CMK (cell line): ENCODE results near the gene MAPK12.
"Not testable (repeated sequence)": the region's sequence is repeated elsewhere in the genome, so short reads cannot be mapped to it uniquely, and the experiment has no call there.

Source experiments
- DNase-seq: peaks from one replicate; pipeline ENCODE4 v3.0.0-alpha.2; 2010; ENCODE audit warnings: low read depth

Gene MAPK12

DNA sequence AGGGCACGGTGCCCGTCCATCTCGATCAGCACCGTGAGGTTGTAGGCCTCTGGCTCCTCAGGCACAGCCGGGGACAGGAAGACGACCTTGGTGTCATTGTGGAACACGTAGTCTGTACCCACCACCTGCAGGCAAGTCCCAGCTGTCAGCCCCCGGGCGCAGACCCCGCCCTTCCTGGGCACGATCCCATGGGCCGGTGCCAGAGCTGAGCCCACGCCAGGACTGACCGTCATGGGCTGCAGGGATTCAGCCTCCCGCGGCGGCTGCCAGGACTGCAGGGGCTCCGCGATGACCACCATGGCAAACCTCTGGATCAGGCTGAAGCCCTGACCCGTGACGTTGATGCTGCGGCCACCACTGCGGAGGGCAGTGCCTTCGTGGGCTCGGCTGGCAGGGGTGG lies 20.5 kb upstream of the MAPK12 start:
- DNase-seq: no peak

DNA sequence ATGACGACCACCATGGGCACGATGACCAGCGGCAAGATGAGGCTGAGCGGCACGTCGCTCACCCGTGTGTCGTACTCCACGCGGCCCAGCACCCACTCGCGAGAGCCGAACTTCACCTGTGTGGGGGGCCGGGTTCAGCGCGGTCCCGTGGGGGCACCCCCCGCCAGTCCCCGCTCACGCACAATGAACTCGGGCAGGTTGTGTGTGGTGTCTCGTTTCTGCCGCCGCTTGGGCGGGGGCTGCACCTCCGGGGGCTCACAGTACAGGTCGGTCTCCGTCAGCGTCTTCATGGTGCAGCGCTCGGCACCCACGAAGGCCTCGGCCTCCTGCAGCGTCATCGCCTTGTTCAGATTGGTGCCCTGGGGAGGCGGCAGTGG lies 19.9 kb upstream of the MAPK12 start:
- no peak for DNase-seq

DNA sequence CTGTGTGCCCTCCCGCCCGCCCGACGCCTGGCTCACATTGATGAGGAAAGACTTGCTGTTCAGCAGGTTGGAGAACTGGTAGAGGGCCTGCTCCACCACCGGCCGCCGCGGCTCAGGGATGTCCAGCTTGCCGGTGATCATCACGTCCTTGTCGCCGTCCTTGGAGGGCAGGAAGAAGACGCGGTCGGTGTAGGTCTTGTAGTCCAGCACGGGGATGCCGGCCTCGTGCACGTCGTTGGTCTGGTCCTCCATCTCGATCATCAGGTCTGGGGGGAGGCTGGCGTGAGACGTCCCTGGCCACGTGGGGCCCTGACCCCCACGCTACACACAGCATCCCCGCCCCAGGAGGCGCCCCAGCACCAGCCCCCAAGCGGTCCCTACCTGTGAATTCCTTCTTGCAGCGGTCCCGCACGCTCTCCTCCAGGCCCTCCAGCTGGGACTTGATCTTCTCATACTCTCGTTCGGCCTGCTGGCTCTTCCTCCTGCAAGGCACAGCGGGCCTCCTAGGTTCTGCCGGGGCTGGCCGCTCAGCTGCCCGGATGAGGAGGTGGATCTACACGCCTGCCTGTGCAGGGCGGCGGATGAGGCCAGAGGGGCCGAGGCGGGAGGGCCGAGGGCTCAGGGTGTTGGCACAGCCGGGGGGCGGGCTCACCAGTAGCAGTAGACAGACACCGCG lies 19.4 kb upstream of the MAPK12 start:
- DNase-seq: no peak

DNA sequence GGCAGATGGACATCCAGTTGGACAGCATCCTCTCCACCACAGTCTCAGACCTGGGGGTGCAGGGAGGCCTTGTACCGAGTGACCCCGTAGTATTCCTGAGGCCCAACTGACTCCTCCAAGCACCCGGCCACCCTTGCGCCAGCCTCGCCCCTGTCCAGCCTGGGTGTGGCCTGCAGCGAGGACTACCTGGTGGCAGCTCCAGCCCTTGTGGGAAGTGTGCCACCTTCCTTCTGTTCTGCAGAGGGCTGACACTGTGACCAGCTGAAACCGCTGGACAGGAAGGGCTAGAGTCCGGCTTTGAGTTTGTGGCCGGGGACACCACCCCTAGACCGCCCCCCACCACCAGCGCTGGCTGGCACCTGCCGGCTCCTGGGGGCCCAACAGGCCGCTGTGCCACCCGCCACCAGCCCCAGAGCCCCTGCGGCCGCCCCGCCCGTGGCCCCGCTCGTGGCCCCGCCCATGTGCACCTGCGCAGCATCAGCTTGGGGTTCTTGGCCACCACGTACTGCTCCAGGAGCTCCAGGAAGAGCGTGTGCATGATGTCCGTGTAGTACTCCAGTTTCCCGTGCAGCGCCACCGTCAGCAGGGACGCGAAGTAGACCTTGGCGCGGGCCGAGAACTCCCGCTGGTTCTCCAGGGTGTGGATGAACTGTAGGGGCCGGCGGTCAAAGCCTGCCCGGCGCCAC lies 18.7 kb upstream of the MAPK12 start:
- DNase-seq: no peak

DNA sequence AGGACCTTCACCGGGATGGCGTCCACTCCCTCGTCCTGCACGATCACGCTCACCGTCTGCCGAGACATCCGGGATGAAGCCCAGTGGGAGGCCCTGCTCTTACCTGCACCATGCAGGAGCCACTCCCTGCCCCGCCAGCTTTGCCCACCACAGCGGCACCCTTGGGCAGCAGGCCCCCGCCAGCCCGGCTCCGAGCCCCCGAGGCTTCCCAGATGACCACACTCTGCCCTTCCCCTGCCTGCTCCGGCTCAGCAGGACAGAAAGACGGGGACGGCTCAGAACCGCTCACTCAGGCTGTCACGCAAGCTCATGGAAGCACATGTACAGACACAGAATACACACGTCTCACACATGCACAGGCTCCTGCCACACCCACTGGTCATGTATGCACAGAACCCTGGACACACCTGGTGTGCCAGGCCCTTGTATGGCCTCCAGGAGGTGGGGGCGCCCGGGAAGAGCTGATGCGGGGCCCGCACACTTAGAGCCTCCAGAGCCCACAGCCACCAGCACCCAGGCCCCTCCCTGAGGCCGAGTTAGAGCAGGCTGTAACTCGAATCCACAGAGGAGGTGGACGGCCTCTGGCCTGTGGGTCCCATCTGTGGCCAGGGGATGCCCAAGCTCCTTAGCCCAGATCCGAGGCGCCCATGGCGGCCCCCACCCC lies 17.6 kb upstream of the MAPK12 start:
- DNase-seq: no peak

DNA sequence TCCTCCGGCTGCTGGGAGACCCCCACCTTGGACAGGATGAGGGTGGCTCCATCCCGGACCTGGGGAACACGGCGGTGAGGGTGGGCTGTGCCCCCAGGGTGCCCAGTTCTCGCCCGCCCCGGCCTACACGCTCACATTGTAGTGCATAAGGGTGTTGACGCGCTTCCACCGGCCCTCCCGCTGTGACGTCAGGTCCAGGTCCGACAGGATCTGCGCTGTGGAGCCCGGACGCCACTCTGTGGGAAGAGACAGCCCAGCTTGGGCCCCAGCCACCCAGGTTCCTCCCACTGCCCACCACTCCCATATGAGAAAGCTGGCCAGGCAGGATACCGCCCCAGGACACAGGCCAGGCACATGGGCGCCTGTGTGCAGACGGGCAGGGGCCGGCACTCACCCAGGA lies 17.0 kb upstream of the MAPK12 start:
- DNase-seq: no peak

DNA sequence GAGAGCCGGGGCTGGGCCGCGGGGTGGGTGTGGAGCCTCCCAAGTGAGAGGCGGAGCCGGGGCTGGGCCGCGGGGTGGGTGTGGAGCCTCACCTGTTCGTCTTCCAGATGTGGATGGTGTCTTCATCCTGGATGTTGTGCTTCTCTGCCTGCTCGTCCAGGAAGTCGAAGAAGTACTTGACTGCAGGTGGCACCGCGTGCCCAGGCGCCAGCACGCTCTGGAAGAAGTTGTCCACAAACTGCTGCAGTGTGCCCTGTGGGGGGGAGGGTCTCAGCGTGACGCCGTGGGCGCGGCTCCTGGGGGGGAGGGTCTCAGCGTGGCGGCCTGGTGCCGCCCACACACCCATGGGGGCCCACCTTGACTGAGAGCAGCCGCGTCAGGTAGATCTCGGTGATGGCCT lies 16.3 kb upstream of the MAPK12 start:
- DNase-seq: no peak

DNA sequence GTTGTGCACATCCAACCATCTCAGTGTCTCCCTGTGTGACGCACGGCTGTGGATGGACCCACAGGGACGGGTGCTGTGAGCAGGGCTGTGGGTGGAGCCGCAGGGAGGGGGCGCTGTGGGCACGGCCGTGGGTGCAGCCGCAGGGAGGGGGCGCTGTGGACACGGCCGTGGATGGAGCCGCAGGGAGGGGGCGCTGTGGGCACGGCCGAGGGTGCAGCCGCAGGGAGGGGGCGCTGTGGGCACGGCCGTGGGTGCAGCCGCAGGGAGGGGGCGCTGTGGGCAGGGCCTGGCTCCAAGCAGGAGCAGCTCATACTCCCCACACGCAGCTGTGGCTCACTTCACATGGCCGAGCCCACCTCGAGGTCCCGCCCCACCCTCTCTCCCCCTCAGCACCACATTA lies 14.7 kb upstream of the MAPK12 start:
- DNase-seq: no peak

DNA sequence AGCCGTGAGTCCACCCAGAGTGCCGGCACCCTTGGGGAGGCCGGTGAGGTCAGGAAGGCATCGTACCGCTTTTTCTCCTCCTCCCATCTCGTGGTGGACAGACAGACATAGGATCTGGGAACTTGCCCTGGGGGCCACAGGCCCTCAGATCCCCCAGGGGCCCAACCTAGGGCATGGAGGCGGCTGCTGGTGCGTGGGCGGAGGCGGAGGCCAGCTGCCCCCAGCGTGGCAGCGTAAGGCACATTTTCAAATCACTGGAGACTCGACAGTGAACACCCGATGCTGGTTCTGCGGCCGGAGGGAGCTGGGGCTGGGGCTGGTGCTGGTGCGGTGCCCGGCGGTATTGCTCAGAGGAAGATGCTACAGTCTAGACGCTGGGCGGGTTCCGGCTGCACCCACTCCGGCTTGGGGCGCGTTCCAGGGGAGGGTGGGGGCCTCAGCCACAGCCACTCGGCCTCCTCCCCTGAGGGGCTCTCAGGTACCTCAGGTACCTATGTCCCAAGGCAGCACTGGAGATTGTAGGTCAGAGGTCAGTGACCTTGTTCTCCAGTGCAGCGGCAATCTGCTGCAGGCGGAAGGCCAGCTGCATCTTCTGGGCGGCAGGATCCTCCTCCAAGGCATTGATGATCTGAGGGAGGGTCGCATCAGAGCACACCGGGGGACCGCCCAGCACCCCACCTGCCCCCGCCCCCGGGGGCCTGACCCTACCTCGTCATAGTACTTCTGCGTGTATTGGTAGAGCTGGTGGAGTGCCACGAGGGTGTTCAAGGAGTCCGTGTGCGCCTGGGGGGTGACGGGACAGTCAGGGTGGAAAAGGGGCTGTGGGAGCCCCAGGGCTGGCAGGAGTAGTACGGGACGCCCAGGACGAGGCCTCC lies 13.9 kb upstream of the MAPK12 start:
- no peak for DNase-seq

DNA sequence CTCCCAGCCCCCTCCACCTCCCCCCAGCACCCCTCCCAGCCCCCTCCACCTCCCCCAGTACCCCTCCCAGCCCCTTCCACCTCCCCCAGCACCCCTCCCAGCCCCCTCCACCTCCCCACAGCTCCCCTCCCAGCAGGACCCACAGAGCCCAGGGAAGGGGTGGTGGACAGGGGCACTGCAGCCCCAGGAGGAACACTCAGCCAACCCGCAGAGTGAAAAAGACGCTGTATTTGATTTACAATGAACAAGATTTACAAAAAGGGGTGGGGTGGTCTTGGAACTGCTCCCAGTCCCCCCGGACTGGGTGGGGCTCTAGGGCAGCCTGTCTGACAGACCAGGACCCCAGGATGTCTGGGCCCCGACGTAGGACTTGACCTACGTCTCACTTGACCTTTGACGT lies 13.3 kb upstream of the MAPK12 start:
- DNase-seq: no peak

DNA sequence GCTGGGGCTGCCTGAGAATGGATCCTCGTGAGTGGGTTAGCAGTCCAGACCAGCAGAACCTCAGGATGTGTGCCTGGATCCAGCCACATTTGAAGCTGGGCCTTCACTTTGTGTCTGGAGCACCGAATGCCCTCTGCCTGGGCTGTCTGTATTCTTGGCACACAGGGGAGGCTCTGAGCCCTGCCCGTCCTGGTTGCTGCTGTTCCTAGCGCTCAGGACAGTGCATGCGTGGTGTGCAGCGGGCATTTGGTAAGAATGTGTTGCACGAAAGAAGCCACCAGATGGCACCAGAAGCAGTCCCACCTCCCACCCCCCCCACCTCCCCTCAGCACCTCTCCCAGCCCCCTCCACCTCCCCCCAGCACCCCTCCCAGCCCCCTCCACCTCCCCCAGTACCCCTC lies 12.8 kb upstream of the MAPK12 start:
- DNase-seq: no peak

DNA sequence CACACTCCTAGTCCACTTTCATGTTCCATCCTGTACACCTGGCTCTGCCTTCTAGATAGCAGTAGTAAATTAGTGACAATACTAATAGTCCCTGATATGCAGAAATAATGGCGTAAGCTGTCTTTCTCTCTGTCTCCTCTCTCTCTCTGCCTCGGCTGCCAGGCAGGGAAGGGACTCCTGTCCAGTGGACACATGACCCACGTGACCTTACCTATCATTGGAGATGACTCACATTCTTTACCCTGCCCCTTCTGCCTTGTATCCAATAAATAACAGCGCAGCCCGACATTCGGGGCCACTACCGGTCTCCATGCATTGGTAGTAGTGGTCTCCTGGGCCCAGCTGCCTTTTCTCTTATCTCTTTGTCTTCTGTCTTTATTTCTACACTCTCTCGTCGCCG lies 12.3 kb upstream of the MAPK12 start:
- DNase-seq: not testable (repeated sequence)

DNA sequence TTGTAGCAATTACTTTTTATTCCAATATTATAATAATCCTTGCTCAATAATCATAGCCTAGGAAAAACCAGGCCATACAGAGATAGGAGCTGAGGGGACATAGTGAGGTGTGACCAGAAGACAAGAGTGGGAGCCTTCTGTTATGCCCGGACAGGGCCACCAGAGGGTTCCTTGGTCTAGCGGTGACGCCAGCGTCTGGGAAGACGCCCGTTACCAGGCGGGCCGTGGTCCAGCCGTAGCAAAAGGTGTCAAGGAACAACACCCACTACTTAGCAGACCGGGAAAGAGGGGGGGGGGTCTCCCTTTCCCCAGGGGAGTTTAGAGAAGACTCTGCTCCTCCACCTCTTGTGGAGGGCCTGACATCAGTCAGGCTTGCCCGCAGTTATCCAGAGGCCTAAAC lies 11.9 kb upstream of the MAPK12 start:
- DNase-seq: not testable (repeated sequence)

DNA sequence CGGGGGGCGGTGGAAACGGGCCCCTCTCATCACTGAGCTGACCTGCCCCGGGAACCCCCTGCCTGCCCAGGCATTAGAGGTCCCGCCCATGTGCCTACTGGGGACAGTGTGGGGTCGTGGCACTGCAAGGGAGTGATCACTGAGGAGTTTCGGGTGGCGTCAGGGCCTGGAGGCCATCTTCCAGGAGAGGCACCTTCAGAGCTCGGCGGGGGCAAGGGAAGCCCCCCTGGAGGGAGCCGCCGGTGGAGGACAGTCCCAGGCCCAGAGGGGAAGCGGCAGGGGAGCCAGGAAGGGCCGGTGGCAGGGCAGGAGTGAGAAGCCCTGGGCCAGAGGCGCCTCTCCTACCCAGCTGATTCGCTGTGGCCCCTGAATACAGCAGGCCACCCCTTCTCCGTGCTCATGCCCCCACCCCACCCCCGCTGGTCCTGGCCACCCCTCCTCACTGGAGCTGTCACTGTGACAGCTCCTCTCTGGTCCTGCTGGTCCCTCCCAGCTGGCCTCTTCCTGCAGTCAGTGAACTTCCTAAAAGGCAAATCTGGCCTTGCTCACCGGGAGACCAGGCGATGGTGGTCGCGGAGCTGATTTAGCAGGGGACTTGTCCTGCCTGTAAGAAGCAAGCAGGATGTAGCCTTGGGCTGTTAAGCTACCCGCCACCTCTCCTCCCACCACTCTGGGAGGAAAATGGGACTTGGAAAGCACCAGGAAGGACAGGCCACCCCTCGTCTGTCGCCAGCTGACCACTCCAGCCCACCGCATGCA lies 10.7 kb upstream of the MAPK12 start:
- no peak for DNase-seq

DNA sequence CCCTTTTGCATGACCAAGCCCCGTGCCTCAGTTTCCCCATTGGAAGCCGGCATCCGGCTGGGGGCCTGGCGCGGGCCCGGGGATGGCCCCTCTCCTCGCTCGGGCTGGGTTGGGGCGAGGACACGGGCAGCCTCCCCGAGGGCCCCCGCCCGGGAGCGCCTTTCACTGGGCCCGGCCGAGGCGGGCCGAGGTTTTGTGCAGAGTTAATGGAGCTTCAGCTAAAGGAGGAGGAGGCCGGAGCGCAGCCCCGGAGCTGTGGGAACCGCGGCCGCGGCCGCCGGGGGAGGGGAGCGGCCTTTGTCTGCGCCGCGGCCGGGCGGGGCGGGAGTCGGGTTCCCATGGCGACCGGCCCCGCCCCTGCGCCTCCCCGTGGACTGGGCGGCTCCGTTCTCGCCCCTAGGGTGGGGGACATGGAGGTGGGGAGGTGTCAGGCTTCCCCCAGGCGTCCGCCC lies 10.1 kb upstream of the MAPK12 start:
- no peak for DNase-seq

DNA sequence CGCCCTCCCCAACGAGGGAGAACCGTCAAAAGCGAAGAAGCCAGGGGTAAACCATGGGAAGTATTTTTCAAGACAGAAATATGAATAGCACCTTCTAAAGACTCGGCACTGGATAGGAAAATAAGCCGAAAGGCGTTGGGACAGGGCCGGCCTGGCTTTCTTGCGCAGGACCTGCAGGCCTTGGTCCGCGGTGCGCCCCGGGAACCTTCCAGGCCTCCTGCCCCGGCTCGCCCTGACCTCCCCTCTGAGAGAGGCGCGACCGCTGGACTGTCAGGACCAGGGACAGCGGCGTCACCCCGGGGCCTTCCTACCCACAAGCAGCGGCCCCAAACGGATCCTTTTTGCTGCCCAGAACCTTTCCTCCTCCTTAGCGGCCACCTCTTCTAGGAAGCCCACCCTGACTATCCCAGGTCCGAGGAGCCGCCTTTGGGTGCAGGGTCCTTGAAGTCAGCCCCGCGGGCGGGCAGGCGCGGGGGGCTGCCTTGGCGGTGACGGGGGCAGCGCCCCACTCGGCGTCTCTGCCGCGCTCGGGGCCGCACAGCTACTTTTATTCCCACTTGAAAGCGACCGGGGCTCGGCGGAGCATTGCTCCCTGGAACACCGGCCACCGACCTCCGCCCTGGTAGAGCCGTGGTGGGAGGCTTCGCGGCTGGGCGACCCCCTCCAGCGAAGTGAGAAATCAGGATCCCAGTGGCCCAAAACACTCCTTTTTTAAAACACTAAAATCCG lies 9.3 kb upstream of the MAPK12 start:
- DNase-seq: no peak

DNA sequence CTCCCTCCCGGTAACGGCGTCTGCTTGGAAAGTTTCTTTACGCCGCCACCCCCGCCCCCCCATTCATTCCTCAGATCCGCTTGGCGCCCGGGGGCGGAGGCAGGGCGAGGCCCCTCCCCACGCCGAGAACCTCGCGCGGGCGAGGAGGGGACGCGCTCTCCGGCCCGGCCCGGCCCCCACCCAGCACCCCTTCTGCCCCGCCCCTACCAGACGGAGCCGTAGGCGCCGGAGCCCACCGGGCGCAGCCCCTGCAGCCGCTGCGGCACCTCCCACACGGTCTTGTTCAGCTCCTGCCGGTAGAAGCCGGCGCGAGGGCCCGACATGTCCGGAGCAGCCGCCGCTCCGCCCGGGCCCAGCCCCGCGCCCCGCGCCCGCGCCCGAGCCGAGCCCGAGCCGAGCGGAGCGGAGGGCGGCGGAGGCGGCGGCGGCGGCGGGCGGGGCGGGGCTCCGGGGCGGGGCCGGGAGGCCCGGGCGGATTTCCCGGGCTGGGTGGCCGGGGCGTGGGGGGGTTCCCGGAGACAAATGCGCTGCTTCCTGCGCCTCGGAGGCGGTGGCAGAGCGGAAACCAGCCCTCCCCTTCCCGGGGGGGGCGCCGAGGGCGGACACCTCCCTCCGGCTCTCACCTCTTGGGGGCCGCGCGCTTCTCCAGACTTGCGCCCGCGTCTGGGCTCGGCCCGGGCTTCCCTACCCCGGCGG lies 8.6 kb upstream of the MAPK12 start, which contains the start of gene MAPK11:
MAPK11 (minus strand) TSS at position 411 of the 696 bp plus-strand sequence; CDS start at position 323, 88 bp downstream.
- no peak for DNase-seq

DNA sequence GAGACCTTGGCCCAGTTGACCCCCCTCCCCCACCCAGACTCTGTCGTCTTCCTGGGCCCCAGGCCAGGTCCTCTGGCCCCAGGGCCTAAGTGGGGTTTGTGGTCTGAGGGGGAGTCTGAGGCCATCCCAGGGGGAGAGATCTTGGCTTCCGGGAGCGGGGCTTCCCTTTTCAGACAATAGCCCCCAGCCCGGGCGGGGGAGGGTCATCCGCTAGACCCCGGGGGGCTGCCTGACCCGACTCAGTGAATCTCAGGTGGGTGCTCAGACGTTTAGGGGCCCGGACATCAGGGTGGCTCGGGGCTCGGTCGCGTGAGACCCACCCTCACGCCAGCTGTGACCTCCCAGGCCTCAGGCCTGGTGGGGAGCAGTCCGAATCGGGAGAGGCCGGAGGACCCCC lies 8.1 kb upstream of the MAPK12 start:
- DNase-seq: no peak

DNA sequence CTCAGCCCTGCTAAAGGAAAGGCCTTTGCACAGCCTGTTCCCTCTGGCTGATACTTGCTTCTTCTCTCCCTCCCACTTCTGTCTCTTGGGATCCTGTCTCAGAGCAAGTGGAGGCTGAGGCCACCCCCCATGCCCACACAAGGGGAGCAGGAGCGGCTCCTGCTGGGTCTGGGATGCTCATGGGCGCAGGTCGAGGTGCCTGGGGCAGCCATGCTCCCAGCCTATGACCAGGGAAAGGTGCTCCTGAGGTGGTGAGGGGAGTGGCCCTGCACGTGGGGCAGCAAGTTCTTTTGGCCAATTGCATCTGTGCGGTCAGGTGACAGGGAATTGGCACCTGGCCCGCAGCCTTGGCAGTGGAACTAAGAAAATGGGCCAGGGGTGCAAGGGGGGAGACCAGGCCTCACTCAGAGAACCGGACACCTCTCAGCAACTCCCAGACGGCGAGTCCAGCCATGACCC lies 7.2 kb upstream of the MAPK12 start:
- DNase-seq: no peak
